Ishikawa (cell line): ENCODE measurements around the gene B4GALNT4.

Experiments
- CEBPB ChIP-seq: IDR thresholded peaks from 2 replicates; pipeline ENCODE4 v1.6.1; 2012
- CREB1 ChIP-seq: IDR thresholded peaks from 2 replicates; pipeline ENCODE4 v1.6.1; 2012; ENCODE audit warnings: low read depth
- EGR1 ChIP-seq: IDR thresholded peaks from 2 replicates; pipeline ENCODE4 v1.6.1; 2012
- EP300 ChIP-seq: IDR thresholded peaks from 2 replicates; pipeline ENCODE4 v1.6.1; 2012; ENCODE audit warnings: borderline replicate concordance
- FOXM1 ChIP-seq: IDR thresholded peaks from 2 replicates; pipeline ENCODE4 v1.6.1; 2012; ENCODE audit warnings: low read depth, borderline replicate concordance
- NFIC ChIP-seq: IDR thresholded peaks from 2 replicates; pipeline ENCODE4 v1.6.1; 2012
- RAD21 ChIP-seq: IDR thresholded peaks from 2 replicates; pipeline ENCODE4 v1.6.1; 2012; ENCODE audit warnings: low read depth
- REST ChIP-seq: IDR thresholded peaks from 2 replicates; pipeline ENCODE4 v1.6.1; 2012; ENCODE audit warnings: low read depth, mild to moderate bottlenecking
- TAF1 ChIP-seq: IDR thresholded peaks from 2 replicates; pipeline ENCODE4 v1.6.1; 2012; ENCODE audit warnings: low read depth, mild to moderate bottlenecking
- TCF12 ChIP-seq: IDR thresholded peaks from 2 replicates; pipeline ENCODE4 v1.6.1; 2012; ENCODE audit warnings: low read depth
- TEAD4 ChIP-seq: IDR thresholded peaks from 2 replicates; pipeline ENCODE4 v1.6.1; 2012
- USF1 ChIP-seq: IDR thresholded peaks from 2 replicates; pipeline ENCODE4 v1.6.1; 2012
- YY1 ChIP-seq: IDR thresholded peaks from 2 replicates; pipeline ENCODE4 v1.6.1; 2012; ENCODE audit warnings: low read depth
- TF ChIP-seq, protein P1 (sequence below): IDR thresholded peaks from 2 replicates; pipeline ENCODE4 v1.6.1; 2012

DNA sequence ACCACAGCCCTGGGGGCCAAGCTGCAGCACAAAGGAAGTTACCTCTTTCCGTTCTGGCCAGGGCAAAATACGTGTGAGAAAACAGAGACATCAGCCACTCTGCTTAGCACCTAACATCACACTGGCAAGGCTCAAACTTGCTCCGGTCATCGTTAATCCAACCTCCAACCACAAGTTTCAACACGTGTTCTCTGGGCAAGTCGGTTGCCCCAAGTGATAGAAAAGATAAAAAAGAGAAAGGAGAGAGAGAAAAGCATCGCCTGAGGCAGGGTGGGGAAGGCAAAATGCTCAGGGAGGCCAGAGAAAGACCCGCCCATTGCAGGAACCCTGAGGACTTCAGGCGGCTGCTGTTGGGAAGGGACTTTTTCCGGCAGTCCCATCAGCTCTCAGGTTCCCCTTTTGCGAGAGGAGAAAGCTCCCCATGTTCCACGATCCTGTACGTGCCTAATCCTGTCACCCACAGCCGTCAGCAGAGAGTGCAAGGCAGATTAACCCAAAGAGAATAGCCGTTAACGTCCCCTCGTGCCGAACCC is 18.5 kb upstream of the B4GALNT4 start:
- TF ChIP-seq REST: no peak
- TF ChIP-seq USF1: no peak
- TF ChIP-seq, protein P1, sequence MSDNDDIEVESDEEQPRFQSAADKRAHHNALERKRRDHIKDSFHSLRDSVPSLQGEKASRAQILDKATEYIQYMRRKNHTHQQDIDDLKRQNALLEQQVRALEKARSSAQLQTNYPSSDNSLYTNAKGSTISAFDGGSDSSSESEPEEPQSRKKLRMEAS: no peak
- TF ChIP-seq TAF1: no peak
- TF ChIP-seq YY1: no peak
- TF ChIP-seq EP300: no peak
- no peak for TF ChIP-seq CEBPB
- no peak for TF ChIP-seq FOXM1
- TF ChIP-seq CREB1: no peak
- no peak for TF ChIP-seq TCF12
- no peak for TF ChIP-seq NFIC
- no peak for TF ChIP-seq EGR1
- TF ChIP-seq TEAD4: no peak
- no peak for TF ChIP-seq RAD21
